HG03565 (cell line): Measurements from ENCODE around the gene ENTPD6.
"Not testable (repeated sequence)": the region's sequence is repeated elsewhere in the genome, so short reads cannot be mapped to it uniquely, and the experiment has no call there.

Experiments
- ATAC-seq: cut with Tn5 transposase; IDR thresholded peaks from one replicate; pipeline ENCODE4 v1.9.1; 2021; ENCODE audit warnings: mild to moderate bottlenecking, moderate library complexity; ENCODE audit not compliant: unreplicated experiment

ENTPD6 gene

DNA sequence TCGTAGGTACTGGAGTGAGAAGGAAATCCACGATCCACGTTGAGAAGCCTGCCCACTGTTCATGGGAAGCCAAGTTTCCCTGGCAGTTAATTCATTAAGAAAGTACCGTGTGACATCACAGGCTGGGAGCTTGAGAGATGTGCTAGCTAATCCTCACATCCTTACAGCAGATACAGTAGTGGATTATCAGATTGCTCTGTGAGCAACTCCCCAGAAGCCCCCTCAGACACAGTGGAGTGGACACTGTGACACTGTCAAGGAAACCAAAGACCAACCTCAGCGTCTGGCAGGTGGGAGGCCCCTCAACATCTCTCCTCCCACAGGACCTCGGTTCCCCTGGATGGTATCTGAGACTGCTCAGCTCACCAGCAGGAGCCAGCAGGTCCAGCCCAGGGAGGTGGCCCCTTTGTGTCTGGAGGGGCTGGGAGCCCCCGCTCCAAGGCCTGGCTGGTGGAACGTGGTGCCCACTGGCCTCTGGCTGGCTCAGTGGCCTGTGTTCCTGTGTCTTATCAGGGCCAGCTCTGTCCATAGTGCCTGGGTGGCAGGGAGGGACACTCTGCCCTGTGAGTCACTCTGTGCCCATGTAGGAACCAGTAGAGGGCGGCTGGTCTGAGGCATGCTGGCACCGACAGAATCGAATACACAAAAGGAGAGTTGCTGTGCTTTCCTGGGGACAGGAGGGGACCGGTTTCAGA lies 59.6 kb downstream of the ENTPD6 start:
- ATAC-seq = no peak

- ATAC-seq = no peak
Measured at GRCh38 chr20:25256226-25256859, 60.8 kb downstream of the ENTPD6 start.

GRCh38 chr20:25257130-25257529 lies 61.6 kb downstream of the ENTPD6 start:
- no peak for ATAC-seq

GRCh38 chr20:25257756-25258475 lies 62.4 kb downstream of the ENTPD6 start:
- no peak for ATAC-seq

DNA sequence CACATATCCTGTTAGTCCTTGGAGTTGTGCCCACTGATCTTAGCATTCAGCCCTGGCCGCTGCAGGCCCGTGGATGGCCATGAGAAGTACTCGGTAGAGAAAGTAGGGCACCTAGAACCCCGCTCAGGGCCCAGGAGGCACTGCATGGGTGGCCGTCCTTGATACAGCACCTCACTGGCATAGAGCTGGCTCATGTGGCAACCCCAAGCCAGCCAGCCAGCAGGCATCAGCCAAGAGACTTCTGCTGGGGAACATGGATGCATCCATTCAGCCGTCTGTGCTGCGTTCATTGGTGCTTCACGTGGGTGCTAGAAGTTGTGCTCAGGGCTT lies 62.9 kb downstream of the ENTPD6 start:
- ATAC-seq = no peak

GRCh38 chr20:25258828-25259227 lies 63.3 kb downstream of the ENTPD6 start:
- no peak for ATAC-seq

- ATAC-seq = no peak
Measured at GRCh38 chr20:25259358-25259757, 63.8 kb downstream of the ENTPD6 start.

- no peak for ATAC-seq
Measured at GRCh38 chr20:25259788-25260254, 64.3 kb downstream of the ENTPD6 start.

- not testable (repeated sequence) for ATAC-seq
Measured at GRCh38 chr20:25260770-25261437, 65.4 kb downstream of the ENTPD6 start.

GRCh38 chr20:25269057-25269832 lies 73.7 kb downstream of the ENTPD6 start:
- ATAC-seq = no peak

DNA sequence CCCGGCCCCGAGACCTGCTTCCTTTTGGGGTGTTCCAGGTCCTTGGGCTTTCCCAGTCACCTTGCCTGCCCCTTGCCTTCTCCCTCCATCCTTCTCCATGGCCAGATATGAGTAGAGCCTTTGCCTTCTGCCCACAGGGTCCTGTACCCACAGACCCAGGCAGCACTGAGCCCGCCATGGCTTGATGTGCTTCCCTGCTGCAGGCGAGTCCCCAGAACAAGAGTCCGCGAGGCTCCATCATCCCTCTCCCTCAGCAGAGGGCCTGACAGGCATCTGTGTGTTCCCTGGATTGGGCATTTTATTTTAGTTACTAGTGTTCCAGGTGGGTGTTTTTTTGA lies 74.3 kb downstream of the ENTPD6 start:
- ATAC-seq = no peak

GRCh38 chr20:25270829-25271251 lies 75.3 kb downstream of the ENTPD6 start:
- no peak for ATAC-seq

- ATAC-seq = no peak
Measured at GRCh38 chr20:25271486-25272222, 76.1 kb downstream of the ENTPD6 start.

DNA sequence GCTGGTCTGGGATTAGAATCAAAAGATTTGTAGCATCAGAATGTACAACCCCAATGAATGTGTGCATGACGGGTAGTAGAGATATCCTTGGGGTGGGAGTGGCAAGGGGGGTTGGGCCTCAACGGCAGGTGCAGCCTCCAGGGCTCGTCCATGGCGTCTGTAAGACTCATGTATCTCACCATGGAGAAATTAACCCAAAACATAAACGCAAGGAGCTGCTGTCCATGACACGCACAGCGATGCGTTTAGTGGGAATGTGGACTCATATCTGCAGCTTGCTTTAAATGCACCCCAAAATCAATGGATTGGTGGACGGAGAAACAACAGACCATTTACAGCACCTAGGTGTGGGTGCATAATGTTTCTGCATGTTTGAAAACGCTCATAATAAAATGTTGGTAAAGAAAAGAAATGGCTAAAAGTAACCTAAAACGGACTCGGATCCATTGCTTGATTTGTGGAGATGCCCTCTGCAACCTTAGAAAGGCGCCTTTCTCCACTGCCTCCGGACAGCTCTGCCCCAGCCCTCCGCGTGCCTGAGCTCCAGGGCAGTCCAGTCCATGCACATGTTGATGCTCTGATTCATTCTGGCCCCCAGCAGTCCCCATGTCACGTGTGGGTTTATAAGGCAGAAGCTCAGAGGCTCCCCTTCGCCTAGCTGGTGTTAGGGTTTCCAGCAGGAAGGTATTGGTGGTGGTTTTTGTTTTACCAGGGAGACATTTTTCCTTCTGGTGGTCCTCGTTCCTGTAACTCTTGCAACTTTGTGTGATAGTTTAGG lies 76.9 kb downstream of the ENTPD6 start:
- no peak for ATAC-seq

GRCh38 chr20:25273046-25273445 lies 77.5 kb downstream of the ENTPD6 start:
- ATAC-seq = no peak

DNA sequence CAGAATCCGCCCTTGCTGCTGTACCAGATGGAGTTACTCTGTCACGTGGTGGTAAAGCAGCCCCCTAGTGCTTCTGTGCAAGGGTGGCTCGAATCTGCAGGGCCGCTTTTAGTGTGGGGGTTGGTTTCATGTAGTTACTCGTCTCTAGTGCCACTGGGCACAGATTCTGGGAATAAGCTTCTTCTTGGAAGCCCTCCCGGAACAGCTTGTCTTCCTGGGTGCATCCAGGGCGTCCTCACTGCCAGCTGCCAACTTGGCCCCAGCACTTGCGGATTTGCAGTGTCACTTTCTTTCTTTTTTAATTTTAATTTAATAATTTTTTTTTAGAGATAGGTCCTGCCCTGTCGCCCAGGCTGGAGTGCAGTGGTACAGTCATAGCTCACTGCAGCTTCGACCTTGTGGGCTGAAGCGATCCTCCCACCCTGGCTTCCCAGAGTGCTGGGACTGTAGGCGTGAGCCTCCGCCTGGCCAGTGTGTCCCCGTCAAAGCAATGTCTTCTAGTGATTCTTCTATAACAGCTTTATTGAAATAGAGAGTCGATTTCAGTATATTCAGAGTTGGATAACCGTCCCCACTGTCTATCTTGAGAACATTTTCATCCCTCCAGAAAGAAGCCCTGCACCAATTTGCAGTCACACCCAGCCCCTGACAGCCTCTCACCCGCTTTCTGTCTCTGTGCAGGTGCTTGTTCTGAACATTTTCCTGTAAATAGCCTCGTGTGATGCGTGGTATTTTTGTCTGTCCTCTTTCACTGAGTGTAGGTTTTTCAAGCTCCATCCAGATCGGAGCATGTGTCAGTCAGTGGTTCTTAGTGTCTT lies 78.2 kb downstream of the ENTPD6 start:
- no peak for ATAC-seq

GRCh38 chr20:25274481-25274880 lies 79.0 kb downstream of the ENTPD6 start:
- no peak for ATAC-seq
